Esophagus muscularis mucosa (tissue), 4 donors: ENCODE measurements around the gene MGST2. TPM values are rescaled to one million over a fixed set of nuclear protein-coding genes. Genes with fewer than 3 reads are reported as not detected.

ENCODE experiments used
- DNase-seq: peaks from one replicate; pipeline ENCODE4 v3.0.0-alpha.2; 2017; ENCODE audit errors: extremely low spot score
- H3K27ac ChIP-seq, 4 donors: fragments of 200-600 bp; sonication (generic); replicated peaks in 1 of 4; 1 replicate in 3 of 4; 2 replicates in 1 of 4; pipeline ENCODE4 v1.5.1; 2016 to 2019; ENCODE audit warnings: mild to moderate bottlenecking in 1 of 4
- H3K27me3 ChIP-seq, 4 donors: fragments of 200-600 bp; sonication (generic); one replicate each; pipeline versions ENCODE4 v1.5.1 to v1.6.0; 2016 to 2019
- H3K36me3 ChIP-seq, 4 donors: fragments of 200-600 bp; sonication (generic); one replicate each; pipeline ENCODE4 v1.5.1; 2016 to 2019
- H3K4me1 ChIP-seq, 4 donors: fragments of 200-600 bp; sonication (generic); one replicate each; pipeline ENCODE4 v1.5.1; 2016 to 2019
- H3K4me3 ChIP-seq, 4 donors: fragments of 200-600 bp; sonication (generic); 1 replicate in 2 of 4; 2 replicates in 2 of 4; pipeline ENCODE4 v1.5.1; 2016 to 2019; ENCODE audit warnings: mild to moderate bottlenecking in 4 of 4, moderate library complexity in 1 of 4
- H3K9me3 ChIP-seq, 4 donors: fragments of 200-600 bp; sonication (generic); 1 replicate in 3 of 4; 2 replicates in 1 of 4; pipeline ENCODE4 v1.5.1; 2016 to 2019
- EP300 ChIP-seq: sonication (generic); formaldehyde crosslinking; IDR thresholded peaks from one replicate; pipeline ENCODE4 v1.6.1; 2017; ENCODE audit warnings: antibody characterized with exemption
- POLR2A ChIP-seq: fragments of 450-650 bp; IDR thresholded peaks from one replicate; pipeline ENCODE4 v1.6.1; 2017; ENCODE audit warnings: antibody characterized with exemption, moderate library complexity, mild to moderate bottlenecking, low read depth
- POLR2AphosphoS5 ChIP-seq, 2 donors: sonication (generic); formaldehyde crosslinking; IDR thresholded peaks; one replicate each; pipeline ENCODE4 v1.6.1; 2017; ENCODE audit warnings: antibody characterized with exemption in 2 of 2
- WGBS: methylation state at CpG from one replicate; pipeline ENCODE4 v1.1.5; 2018; 5-methylcytosine and 5-hydroxymethylcytosine counted together
- intact Hi-C: fragments of 100-400 bp; cut with DNase I; formaldehyde crosslinking; loops from one replicate; pipeline ENCODE4 v1.15.1; 2023
- total RNA-seq, 4 donors: library from RNA; depleted of rRNA; stranded (reverse); fragments of >200 nt; gene quantifications; one replicate each; pipeline versions ENCODE4 v1.1.0 to v1.2.1, GENCODE V29; 2016
- TF ChIP-seq, protein P1 (sequence below), 3 experiments: fragments of 200-600 bp in 2 of 3; fragments of 450-650 bp in 1 of 3; sonication (generic) in 2 of 3; IDR thresholded peaks; one replicate each; pipeline ENCODE4 v1.5.1; 2017 to 2019; ENCODE audit warnings: antibody characterized with exemption in 3 of 3, mild to moderate bottlenecking in 2 of 3, moderate library complexity in 1 of 3

MGST2 gene
- total RNA-seq, 4 donors from 2014 or later = 28.7 to 39.7 (median 34.2) TPM

DNA sequence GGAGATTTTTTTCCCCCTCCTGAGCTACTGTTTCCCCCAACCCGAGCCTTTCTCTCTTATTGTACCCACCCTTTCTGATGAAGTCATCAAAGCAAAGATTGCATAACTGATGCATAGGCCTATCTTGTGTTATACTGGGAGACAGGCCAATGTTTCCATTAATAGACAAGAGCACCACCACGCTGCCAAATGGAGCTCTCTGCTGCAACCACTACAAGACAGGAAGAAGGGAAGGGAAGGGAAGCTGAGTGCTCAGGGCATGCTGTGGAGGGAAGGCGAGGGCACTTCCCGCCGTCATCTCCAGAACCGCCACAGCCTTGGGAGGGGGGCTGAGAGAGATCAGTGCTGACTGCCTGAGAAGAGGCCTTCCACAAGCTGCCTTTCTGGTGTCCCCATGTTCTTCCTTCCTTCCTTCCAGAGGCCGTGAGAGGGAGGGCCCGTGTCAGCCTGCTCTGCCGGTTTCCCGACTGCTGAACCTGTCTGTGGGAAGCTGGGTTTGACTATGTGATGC, 75.0 kb downstream of the MGST2 start:
- H3K27me3 ChIP-seq = no peaks in the 10 kb centered on the region
- H3K4me3 ChIP-seq = peak overlapping the region in 2 of 4 donors; percentile 6 to 17
- WGBS = 13% methylated on average over 8 of the region's 10 CpGs
- DNase-seq = no peak
- intact Hi-C loops = no loop called here
- H3K36me3 ChIP-seq = no peaks in the 10 kb centered on the region
- peak overlapping the region; percentile 78 to 84 (median 79) for H3K27ac ChIP-seq
- no peaks in the 10 kb centered on the region for H3K9me3 ChIP-seq
- TF ChIP-seq POLR2A (no peak), POLR2AphosphoS5 (IDR thresholded peaks at IDR 0.05) (peak; percentile 77 to 84), EP300 (no peak)
- TF ChIP-seq, protein P1, sequence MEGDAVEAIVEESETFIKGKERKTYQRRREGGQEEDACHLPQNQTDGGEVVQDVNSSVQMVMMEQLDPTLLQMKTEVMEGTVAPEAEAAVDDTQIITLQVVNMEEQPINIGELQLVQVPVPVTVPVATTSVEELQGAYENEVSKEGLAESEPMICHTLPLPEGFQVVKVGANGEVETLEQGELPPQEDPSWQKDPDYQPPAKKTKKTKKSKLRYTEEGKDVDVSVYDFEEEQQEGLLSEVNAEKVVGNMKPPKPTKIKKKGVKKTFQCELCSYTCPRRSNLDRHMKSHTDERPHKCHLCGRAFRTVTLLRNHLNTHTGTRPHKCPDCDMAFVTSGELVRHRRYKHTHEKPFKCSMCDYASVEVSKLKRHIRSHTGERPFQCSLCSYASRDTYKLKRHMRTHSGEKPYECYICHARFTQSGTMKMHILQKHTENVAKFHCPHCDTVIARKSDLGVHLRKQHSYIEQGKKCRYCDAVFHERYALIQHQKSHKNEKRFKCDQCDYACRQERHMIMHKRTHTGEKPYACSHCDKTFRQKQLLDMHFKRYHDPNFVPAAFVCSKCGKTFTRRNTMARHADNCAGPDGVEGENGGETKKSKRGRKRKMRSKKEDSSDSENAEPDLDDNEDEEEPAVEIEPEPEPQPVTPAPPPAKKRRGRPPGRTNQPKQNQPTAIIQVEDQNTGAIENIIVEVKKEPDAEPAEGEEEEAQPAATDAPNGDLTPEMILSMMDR (IDR thresholded peaks at IDR 0.05) = peak; percentile 27 to 48 (median 28)
- H3K4me1 ChIP-seq = peaks cover 16 to 39% (median 32%) of the 10 kb centered on the region in 4 donors

DNA sequence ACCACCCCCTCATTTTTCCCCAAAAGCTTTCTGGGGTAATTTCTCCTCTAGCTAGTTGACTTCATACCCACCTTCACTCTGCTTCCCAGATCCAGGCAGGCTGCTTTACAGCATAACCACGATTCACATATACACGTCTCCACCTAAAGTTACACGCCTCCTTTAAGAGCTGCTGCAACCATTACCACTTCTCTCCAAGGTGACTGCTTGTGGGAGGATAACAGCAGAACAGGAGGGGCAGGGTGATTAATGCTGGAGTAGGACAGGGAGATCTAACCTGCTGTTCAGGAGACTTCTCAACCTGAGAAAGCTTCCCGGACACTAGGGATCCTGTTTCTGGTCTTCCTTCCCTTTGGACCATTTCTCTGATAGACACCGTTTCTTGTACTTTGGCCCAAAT, 77.4 kb downstream of the MGST2 start:
- no peak overlapping the region for H3K4me3 ChIP-seq
- no peak for DNase-seq
- no peaks in the 10 kb centered on the region for H3K9me3 ChIP-seq
- peaks cover 16 to 30% (median 19%) of the 10 kb centered on the region in 4 donors for H3K4me1 ChIP-seq
- intact Hi-C loops = no loop called here
- TF ChIP-seq, protein P1 (IDR thresholded peaks at IDR 0.05) = no peak
- no peak for TF ChIP-seq EP300
- no peak for TF ChIP-seq POLR2A
- TF ChIP-seq POLR2AphosphoS5 (IDR thresholded peaks at IDR 0.05) = no peak
- 73% methylated on average over 5 of the region's 5 CpGs for WGBS
- no peaks in the 10 kb centered on the region for H3K36me3 ChIP-seq
- H3K27me3 ChIP-seq = no peaks in the 10 kb centered on the region
- no peak overlapping the region for H3K27ac ChIP-seq

DNA sequence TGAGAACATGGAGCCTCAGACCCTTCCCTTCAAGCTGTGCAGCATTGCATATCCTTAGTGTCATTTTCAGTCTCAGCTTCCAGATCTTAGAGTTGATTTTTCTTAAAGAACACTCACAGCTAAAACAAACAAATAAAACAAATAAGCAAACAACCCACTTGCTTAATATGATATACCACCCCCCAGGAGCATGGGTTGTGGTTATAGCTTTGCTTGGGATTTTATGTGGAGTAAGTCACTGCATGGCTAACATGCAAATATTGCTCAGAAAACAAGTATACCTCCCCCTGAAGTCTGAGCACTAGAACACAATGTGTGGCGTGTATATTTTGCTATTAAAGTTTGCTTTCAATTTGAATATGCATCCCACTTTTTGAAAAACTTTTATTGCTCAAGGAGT, 78.6 kb downstream of the MGST2 start:
- H3K9me3 ChIP-seq = no peaks in the 10 kb centered on the region
- TF ChIP-seq, protein P1 (IDR thresholded peaks at IDR 0.05) = no peak
- no peak for TF ChIP-seq POLR2AphosphoS5 (IDR thresholded peaks at IDR 0.05)
- no peak for TF ChIP-seq EP300
- TF ChIP-seq POLR2A = no peak
- peaks cover 16 to 24% (median 17%) of the 10 kb centered on the region in 4 donors for H3K4me1 ChIP-seq
- no peak overlapping the region for H3K4me3 ChIP-seq
- intact Hi-C loops = no loop called here
- no peak for DNase-seq
- no peaks in the 10 kb centered on the region for H3K36me3 ChIP-seq
- WGBS = 90% methylated on average over 1 of the region's 1 CpG
- H3K27me3 ChIP-seq = no peaks in the 10 kb centered on the region
- no peak overlapping the region for H3K27ac ChIP-seq

DNA sequence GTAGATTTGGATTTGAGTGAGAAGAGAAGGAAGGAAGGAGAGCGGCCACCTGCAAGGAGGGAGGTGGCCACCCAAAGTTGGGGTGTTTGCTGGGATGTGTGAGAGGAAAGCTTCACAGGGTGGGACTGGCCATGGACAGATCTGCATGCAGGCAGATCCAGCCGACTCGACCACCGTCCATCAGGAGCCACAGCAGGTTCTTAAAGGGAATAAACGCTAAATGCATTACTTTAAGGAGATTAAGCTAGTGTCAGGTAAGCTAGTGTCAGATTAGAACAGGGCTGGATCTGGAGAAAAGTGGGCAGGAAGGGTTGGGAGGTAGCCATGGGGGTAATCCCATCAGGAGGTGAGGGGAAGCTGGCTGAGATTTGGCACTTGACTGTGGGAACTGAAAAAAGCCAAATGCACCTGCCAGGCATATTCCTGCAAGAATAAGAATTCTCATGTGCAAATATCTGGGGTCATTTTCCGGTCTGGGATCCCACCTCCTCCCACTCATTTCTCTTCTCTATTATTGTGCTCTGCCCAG, 79.6 kb downstream of the MGST2 start:
- WGBS = 93% methylated on average over 6 of the region's 6 CpGs
- intact Hi-C loops = no loop called here
- Histone ChIP-seq H3K36me3 (no peaks in the 10 kb centered on the region), H3K4me1 (peaks cover 12 to 19% (median 12%) of the 10 kb centered on the region in 4 donors), H3K27ac (no peak overlapping the region), H3K27me3 (no peaks in the 10 kb centered on the region), H3K9me3 (no peaks in the 10 kb centered on the region), H3K4me3 (no peak overlapping the region)
- TF ChIP-seq EP300 = no peak
- TF ChIP-seq, protein P1 (IDR thresholded peaks at IDR 0.05) = no peak
- no peak for TF ChIP-seq POLR2A
- TF ChIP-seq POLR2AphosphoS5 (IDR thresholded peaks at IDR 0.05) = no peak
- no peak for DNase-seq
